Fibroblast of lung (primary cell): ENCODE data around the gene FDPS. TPM values are rescaled to one million over a fixed set of nuclear protein-coding genes. Genes with fewer than 3 reads are reported as not detected.

Experiments used
- DNase-seq, 2 donors: peaks; one replicate each; pipeline versions ENCODE4 v3.0.0 to v3.0.0-alpha.2; 2010; ENCODE audit warnings: low read depth in 2 of 2
- H2AFZ ChIP-seq: 2 replicates; pipeline ENCODE4 v1.5.1; 2012; ENCODE audit warnings: low read length, control low read depth, inconsistent platforms
- H3K27ac ChIP-seq: 2 replicates; pipeline ENCODE4 v1.5.1; 2011; ENCODE audit warnings: low read length, control low read depth; ENCODE audit not compliant: insufficient read depth
- H3K27me3 ChIP-seq: 2 replicates; pipeline ENCODE4 v1.5.1; 2011; ENCODE audit warnings: mild to moderate bottlenecking, low read length; ENCODE audit not compliant: control insufficient read depth, insufficient read depth
- H3K36me3 ChIP-seq: 2 replicates; pipeline ENCODE4 v1.5.1; 2011; ENCODE audit warnings: low read length; ENCODE audit not compliant: control insufficient read depth, insufficient read depth
- H3K4me1 ChIP-seq: 2 replicates; pipeline ENCODE4 v1.5.1; 2011; ENCODE audit warnings: low read length; ENCODE audit not compliant: control insufficient read depth, insufficient read depth; ENCODE audit errors: extremely low read depth
- H3K4me2 ChIP-seq: 2 replicates; pipeline ENCODE4 v1.5.1; 2011; ENCODE audit warnings: low read length, control low read depth; ENCODE audit not compliant: insufficient read depth; ENCODE audit errors: extremely low read depth
- H3K4me3 ChIP-seq, 4 experiments: fragments of 200-600 bp in 1 of 4; sonication (generic) in 1 of 4; replicated peaks in 1 of 4; 2 replicates each; pipeline ENCODE4 v1.5.1; 2011 to 2016; ENCODE audit warnings: low read length in 4 of 4, low read depth in 3 of 4, mild to moderate bottlenecking in 3 of 4, control low read depth in 2 of 4, inconsistent platforms in 1 of 4, mixed read lengths in 1 of 4; ENCODE audit not compliant: insufficient read depth in 1 of 4; ENCODE audit errors: control extremely low read depth in 1 of 4
- H3K79me2 ChIP-seq: 2 replicates; pipeline ENCODE4 v1.5.1; 2012; ENCODE audit warnings: mild to moderate bottlenecking, low read length, inconsistent platforms; ENCODE audit not compliant: control insufficient read depth, insufficient read depth
- H3K9ac ChIP-seq: 2 replicates; pipeline ENCODE4 v1.5.1; 2011; ENCODE audit warnings: mild to moderate bottlenecking, low read length, control low read depth; ENCODE audit not compliant: insufficient read depth
- H3K9me3 ChIP-seq: 2 replicates; pipeline ENCODE4 v1.5.1; 2012; ENCODE audit warnings: low read depth, low read length; ENCODE audit not compliant: control insufficient read depth, insufficient read depth
- H4K20me1 ChIP-seq: 2 replicates; pipeline ENCODE4 v1.5.1; 2011; ENCODE audit warnings: low read length; ENCODE audit not compliant: control insufficient read depth, insufficient read depth; ENCODE audit errors: extremely low read depth
- CTCF ChIP-seq, 2 donors: IDR thresholded peaks in 1 of 2; conservative IDR thresholded peaks in 1 of 2; 1 replicate in 1 of 2; 2 replicates in 1 of 2; pipeline ENCODE4 v1.5.1; 2011 to 2012; ENCODE audit warnings: low read length in 2 of 2, control low read depth in 1 of 2, inconsistent platforms in 1 of 2, low read depth in 1 of 2, mild to moderate bottlenecking in 1 of 2
- EZH2 ChIP-seq: IDR thresholded peaks from 2 replicates; pipeline ENCODE4 v1.5.1; 2012; ENCODE audit warnings: low read length, control low read depth, mild to moderate bottlenecking; ENCODE audit errors: missing control alignments
- polyA plus RNA-seq, 2 donors: library from polyadenylated mRNA; depleted of rRNA in 1 of 2; stranded (reverse) in 1 of 2; unstranded in 1 of 2; fragments of >200 nt; gene quantifications; 2 replicates each; pipeline ENCODE4 v1.2.1, GENCODE V29; 2011 to 2012; ENCODE audit warnings: missing spikeins in 1 of 2
- total RNA-seq: library from RNA; depleted of rRNA; stranded (reverse); fragments of >200 nt; gene quantifications from 2 replicates; pipeline ENCODE4 v1.2.1, GENCODE V29; 2014

The FDPS gene
- total and polyA plus RNA-seq, 2 donors (not counting 1 experiment from before 2014, with no cell fraction given) = 399 to 840 TPM

- DNase-seq = peak; percentile 99
- Histone ChIP-seq H3K27me3 (no peaks in the 10 kb centered on the region), H3K4me3 (peak within 1 kb of the TSS; percentile 73 to 92 (median 74)), H3K27ac (peak within 1 kb of the TSS; percentile 68), H3K4me1 (peaks cover 2% of the 10 kb centered on the region), H3K9me3 (no peaks in the 10 kb centered on the region), H3K79me2 (peaks cover 18% of the 10 kb centered on the region), H3K36me3 (peaks cover 18% of the 10 kb centered on the region), H3K9ac (peak within 1 kb of the TSS; percentile 69), H2AFZ (peak within 1 kb of the TSS; percentile 44), H3K4me2 (peak within 1 kb of the TSS; percentile 94), H4K20me1 (no peaks in the 10 kb centered on the region)
- TF ChIP-seq EZH2 (no peak), CTCF (conservative IDR thresholded peaks at IDR 0.05 in 1 of 2, IDR thresholded peaks at IDR 0.05 in 1 of 2; ENCODE audit: low read depth in 1 of 2, low read length in 2 of 2) (no peak)
Measured at GRCh38 chr1:155261852-155262673, 46.6 kb upstream of the FDPS start, which contains the start of gene SCAMP3. TSS of gene SCAMP3 (minus strand) at chr1:155262360. CDS start at chr1:155262151, 209 bp downstream.

GRCh38 chr1:155263067-155263466 is 45.6 kb upstream of the FDPS start:
- Histone ChIP-seq H3K4me2 (no peak overlapping the region), H3K4me1 (peaks cover 2% of the 10 kb centered on the region), H4K20me1 (no peaks in the 10 kb centered on the region), H3K4me3 (no peak overlapping the region), H3K36me3 (peaks cover 20% of the 10 kb centered on the region), H3K27ac (no peak overlapping the region), H3K27me3 (no peaks in the 10 kb centered on the region), H3K79me2 (peaks cover 18% of the 10 kb centered on the region), H3K9ac (no peak overlapping the region), H2AFZ (no peak overlapping the region), H3K9me3 (no peaks in the 10 kb centered on the region)
- TF ChIP-seq CTCF (conservative IDR thresholded peaks at IDR 0.05 in 1 of 2, IDR thresholded peaks at IDR 0.05 in 1 of 2; ENCODE audit: low read depth in 1 of 2, low read length in 2 of 2) (no peak), EZH2 (no peak)
- no peak for DNase-seq

- H3K9ac ChIP-seq = no peak overlapping the region
- H4K20me1 ChIP-seq = no peaks in the 10 kb centered on the region
- H3K36me3 ChIP-seq = peaks cover 33% of the 10 kb centered on the region
- no peaks in the 10 kb centered on the region for H3K27me3 ChIP-seq
- peaks cover 17% of the 10 kb centered on the region for H3K79me2 ChIP-seq
- no peak for TF ChIP-seq CTCF (conservative IDR thresholded peaks at IDR 0.05 in 1 of 2, IDR thresholded peaks at IDR 0.05 in 1 of 2; ENCODE audit: low read depth in 1 of 2, low read length in 2 of 2)
- no peak for TF ChIP-seq EZH2
- no peaks in the 10 kb centered on the region for H3K9me3 ChIP-seq
- DNase-seq = no peak
- no peak overlapping the region for H3K4me2 ChIP-seq
- no peaks in the 10 kb centered on the region for H3K4me1 ChIP-seq
- no peak overlapping the region for H3K27ac ChIP-seq
- H2AFZ ChIP-seq = no peak overlapping the region
- H3K4me3 ChIP-seq = no peak overlapping the region
Measured at GRCh38 chr1:155266553-155266952, 42.1 kb upstream of the FDPS start.
